Measurements from ENCODE around the gene IFIT3. TPM values are rescaled to one million over a fixed set of nuclear protein-coding genes. Genes with fewer than 3 reads are reported as not detected.
A peak's percentile ranks its signal among the peaks of the same experiment; 100 is the strongest.

The IFIT3 gene
- total and polyA plus RNA-seq, 2 donors (not counting 1 experiment from before 2014, with no cell fraction given) = 33.5 to 62.9 TPM

DNA sequence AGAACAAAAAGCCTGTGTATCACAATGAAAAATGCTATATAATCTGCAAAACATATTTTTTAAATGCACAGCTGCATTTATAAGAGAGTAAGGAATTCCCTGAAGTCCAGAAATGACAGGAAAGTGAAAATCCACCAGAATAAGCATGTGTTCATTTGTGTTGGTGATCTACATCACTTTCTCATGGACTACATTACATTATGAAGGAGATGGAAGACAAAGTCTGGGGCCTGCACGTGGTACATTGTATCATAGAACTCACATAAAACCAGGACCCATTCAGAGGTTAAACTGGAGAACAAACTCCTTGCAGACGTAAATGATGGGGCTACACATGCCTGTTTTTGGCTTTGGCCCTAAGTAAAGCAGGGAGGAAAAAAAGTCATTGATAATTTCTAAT lies 16.4 kb downstream of the IFIT3 start:
- TF ChIP-seq, protein P1, sequence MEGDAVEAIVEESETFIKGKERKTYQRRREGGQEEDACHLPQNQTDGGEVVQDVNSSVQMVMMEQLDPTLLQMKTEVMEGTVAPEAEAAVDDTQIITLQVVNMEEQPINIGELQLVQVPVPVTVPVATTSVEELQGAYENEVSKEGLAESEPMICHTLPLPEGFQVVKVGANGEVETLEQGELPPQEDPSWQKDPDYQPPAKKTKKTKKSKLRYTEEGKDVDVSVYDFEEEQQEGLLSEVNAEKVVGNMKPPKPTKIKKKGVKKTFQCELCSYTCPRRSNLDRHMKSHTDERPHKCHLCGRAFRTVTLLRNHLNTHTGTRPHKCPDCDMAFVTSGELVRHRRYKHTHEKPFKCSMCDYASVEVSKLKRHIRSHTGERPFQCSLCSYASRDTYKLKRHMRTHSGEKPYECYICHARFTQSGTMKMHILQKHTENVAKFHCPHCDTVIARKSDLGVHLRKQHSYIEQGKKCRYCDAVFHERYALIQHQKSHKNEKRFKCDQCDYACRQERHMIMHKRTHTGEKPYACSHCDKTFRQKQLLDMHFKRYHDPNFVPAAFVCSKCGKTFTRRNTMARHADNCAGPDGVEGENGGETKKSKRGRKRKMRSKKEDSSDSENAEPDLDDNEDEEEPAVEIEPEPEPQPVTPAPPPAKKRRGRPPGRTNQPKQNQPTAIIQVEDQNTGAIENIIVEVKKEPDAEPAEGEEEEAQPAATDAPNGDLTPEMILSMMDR (conservative IDR thresholded peaks at IDR 0.05 in 1 of 2, IDR thresholded peaks at IDR 0.05 in 1 of 2; ENCODE audit: low read depth in 1 of 2, low read length in 2 of 2) = no peak
- TF ChIP-seq EZH2 (IDR thresholded peaks at IDR 0.05; ENCODE audit: low read length, missing control alignments) = no peak
- H3K4me1 ChIP-seq (ENCODE audit: control insufficient read depth, extremely low read depth, insufficient read depth, low read length) = peaks cover 3% of the 10 kb centered on the region
- no peaks in the 10 kb centered on the region for H3K9me3 ChIP-seq (ENCODE audit: control insufficient read depth, insufficient read depth, low read depth, low read length)
- H3K79me2 ChIP-seq (ENCODE audit: control insufficient read depth, insufficient read depth, low read length) = no peaks in the 10 kb centered on the region
- H2AFZ ChIP-seq (ENCODE audit: low read length) = no peak overlapping the region
- no peak overlapping the region for H3K27ac ChIP-seq (ENCODE audit: insufficient read depth, low read length)
- no peaks in the 10 kb centered on the region for H4K20me1 ChIP-seq (ENCODE audit: control insufficient read depth, extremely low read depth, insufficient read depth, low read length)
- H3K9ac ChIP-seq (ENCODE audit: insufficient read depth, low read length) = no peak overlapping the region
- DNase-seq (ENCODE audit: low read depth in 2 of 2) = no peak
- H3K36me3 ChIP-seq (ENCODE audit: control insufficient read depth, insufficient read depth, low read length) = no peaks in the 10 kb centered on the region
- no peak overlapping the region for H3K4me3 ChIP-seq (replicated peaks in 1 of 4; ENCODE audit: control extremely low read depth in 1 of 4, insufficient read depth in 1 of 4, low read depth in 3 of 4, low read length in 4 of 4)
- no peaks in the 10 kb centered on the region for H3K27me3 ChIP-seq (ENCODE audit: control insufficient read depth, insufficient read depth, low read length)
- no peak overlapping the region for H3K4me2 ChIP-seq (ENCODE audit: extremely low read depth, insufficient read depth, low read length)

DNA sequence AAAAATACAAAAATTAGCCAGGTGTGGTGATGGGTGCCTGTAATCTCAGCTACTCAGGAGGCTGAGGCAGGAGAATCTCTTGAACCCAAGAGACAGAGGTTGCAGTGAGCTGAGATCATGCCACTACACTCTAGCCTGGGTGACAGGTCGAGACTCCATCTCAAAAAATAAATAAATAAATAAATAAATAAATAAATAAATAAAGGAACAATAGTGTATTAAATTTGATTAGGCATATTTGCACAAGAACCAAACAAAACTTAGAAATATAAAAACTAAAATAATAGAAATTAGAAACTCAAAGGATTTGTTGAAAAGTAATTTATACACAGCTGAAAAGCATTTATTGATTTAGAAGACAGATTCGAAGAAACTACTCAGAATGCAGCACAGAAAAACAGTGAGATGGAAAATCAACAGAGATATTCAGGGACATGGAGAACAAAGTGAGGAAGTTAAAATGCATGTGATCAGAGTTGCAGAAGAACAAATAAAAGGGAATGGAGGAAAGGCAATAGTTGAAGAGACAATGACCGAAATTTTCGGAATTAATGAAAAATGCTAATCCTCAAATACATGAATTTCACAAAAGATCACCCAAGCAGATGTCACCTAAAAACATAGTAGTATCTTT lies 17.7 kb downstream of the IFIT3 start:
- H3K4me2 ChIP-seq (ENCODE audit: extremely low read depth, insufficient read depth, low read length) = no peak overlapping the region
- no peak for DNase-seq (ENCODE audit: low read depth in 2 of 2)
- peaks cover 3% of the 10 kb centered on the region for H3K4me1 ChIP-seq (ENCODE audit: control insufficient read depth, extremely low read depth, insufficient read depth, low read length)
- H3K4me3 ChIP-seq (replicated peaks in 1 of 4; ENCODE audit: control extremely low read depth in 1 of 4, insufficient read depth in 1 of 4, low read depth in 3 of 4, low read length in 4 of 4) = no peak overlapping the region
- no peaks in the 10 kb centered on the region for H3K27me3 ChIP-seq (ENCODE audit: control insufficient read depth, insufficient read depth, low read length)
- no peak overlapping the region for H3K27ac ChIP-seq (ENCODE audit: insufficient read depth, low read length)
- no peaks in the 10 kb centered on the region for H4K20me1 ChIP-seq (ENCODE audit: control insufficient read depth, extremely low read depth, insufficient read depth, low read length)
- no peak overlapping the region for H3K9ac ChIP-seq (ENCODE audit: insufficient read depth, low read length)
- H3K79me2 ChIP-seq (ENCODE audit: control insufficient read depth, insufficient read depth, low read length) = no peaks in the 10 kb centered on the region
- TF ChIP-seq EZH2 (IDR thresholded peaks at IDR 0.05; ENCODE audit: low read length, missing control alignments) = no peak
- TF ChIP-seq, protein P1 (conservative IDR thresholded peaks at IDR 0.05 in 1 of 2, IDR thresholded peaks at IDR 0.05 in 1 of 2; ENCODE audit: low read depth in 1 of 2, low read length in 2 of 2) = no peak
- no peaks in the 10 kb centered on the region for H3K36me3 ChIP-seq (ENCODE audit: control insufficient read depth, insufficient read depth, low read length)
- no peak overlapping the region for H2AFZ ChIP-seq (ENCODE audit: low read length)
- no peaks in the 10 kb centered on the region for H3K9me3 ChIP-seq (ENCODE audit: control insufficient read depth, insufficient read depth, low read depth, low read length)

DNA sequence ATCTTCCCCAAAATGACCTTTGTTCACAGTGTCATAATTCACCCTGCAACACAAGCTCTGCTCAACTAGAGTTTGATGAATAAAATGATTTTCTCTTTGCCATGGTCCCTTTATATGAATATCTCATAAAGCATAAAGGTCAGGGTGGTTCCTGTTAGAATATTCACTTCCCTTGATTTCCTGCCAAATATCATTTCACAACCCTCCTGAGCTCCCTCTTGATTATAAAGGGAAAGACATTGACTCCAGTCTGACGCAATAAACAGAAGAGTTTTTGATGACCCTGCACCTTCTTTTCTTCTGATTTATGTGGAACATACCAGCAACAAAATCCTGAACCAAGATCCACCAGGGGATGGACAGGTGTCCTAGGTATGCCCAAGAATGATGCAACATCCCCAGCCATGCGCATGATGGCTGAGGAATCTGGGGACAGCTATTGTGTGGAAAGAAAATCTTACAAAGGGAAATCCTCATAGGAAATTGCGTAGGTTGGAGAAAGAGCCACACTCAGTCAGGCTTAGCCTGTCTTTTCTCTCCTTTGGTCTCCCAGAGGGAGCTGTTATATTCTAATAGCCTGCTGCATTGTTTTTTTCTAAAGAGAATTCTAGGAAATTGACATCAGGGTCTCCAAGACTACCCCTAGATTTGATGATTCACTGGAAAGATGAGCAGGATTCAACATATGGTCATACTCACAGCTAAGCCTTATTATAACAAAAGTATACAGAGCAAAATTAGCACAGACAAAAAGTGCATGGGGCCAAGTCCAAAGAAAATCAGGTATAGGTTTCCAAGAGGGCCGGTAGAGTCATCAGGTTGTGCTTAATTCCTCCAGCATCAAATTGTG lies 18.8 kb downstream of the IFIT3 start:
- H3K36me3 ChIP-seq (ENCODE audit: control insufficient read depth, insufficient read depth, low read length) = no peaks in the 10 kb centered on the region
- H3K27ac ChIP-seq (ENCODE audit: insufficient read depth, low read length) = no peak overlapping the region
- peak in 1 of 2 donors; percentile 86 for DNase-seq (ENCODE audit: low read depth in 2 of 2)
- no peak overlapping the region for H3K4me3 ChIP-seq (replicated peaks in 1 of 4; ENCODE audit: control extremely low read depth in 1 of 4, insufficient read depth in 1 of 4, low read depth in 3 of 4, low read length in 4 of 4)
- H3K79me2 ChIP-seq (ENCODE audit: control insufficient read depth, insufficient read depth, low read length) = no peaks in the 10 kb centered on the region
- TF ChIP-seq, protein P1 (conservative IDR thresholded peaks at IDR 0.05 in 1 of 2, IDR thresholded peaks at IDR 0.05 in 1 of 2; ENCODE audit: low read depth in 1 of 2, low read length in 2 of 2) = no peak
- TF ChIP-seq EZH2 (IDR thresholded peaks at IDR 0.05; ENCODE audit: low read length, missing control alignments) = no peak
- H4K20me1 ChIP-seq (ENCODE audit: control insufficient read depth, extremely low read depth, insufficient read depth, low read length) = no peaks in the 10 kb centered on the region
- no peaks in the 10 kb centered on the region for H3K27me3 ChIP-seq (ENCODE audit: control insufficient read depth, insufficient read depth, low read length)
- H2AFZ ChIP-seq (ENCODE audit: low read length) = no peak overlapping the region
- H3K4me2 ChIP-seq (ENCODE audit: extremely low read depth, insufficient read depth, low read length) = no peak overlapping the region
- peaks cover 14% of the 10 kb centered on the region for H3K4me1 ChIP-seq (ENCODE audit: control insufficient read depth, extremely low read depth, insufficient read depth, low read length)
- no peaks in the 10 kb centered on the region for H3K9me3 ChIP-seq (ENCODE audit: control insufficient read depth, insufficient read depth, low read depth, low read length)
- H3K9ac ChIP-seq (ENCODE audit: insufficient read depth, low read length) = no peak overlapping the region

All from fibroblast of lung (primary cell).